Uterus (tissue), 2 donors: Measurements from ENCODE around the gene RABGAP1.

Experiments
- POLR2A ChIP-seq, 2 donors: fragments of 450-650 bp; IDR thresholded peaks; one replicate each; pipeline ENCODE4 v1.6.1; 2016; ENCODE audit warnings: antibody characterized with exemption in 2 of 2, mild to moderate bottlenecking in 1 of 2, moderate library complexity in 1 of 2
- TF ChIP-seq, protein P1 (sequence below), 4 experiments: fragments of 200-600 bp in 2 of 4; fragments of 450-650 bp in 2 of 4; sonication (generic) in 2 of 4; IDR thresholded peaks; one replicate each; pipeline ENCODE4 v1.5.1; 2016 to 2019; ENCODE audit warnings: antibody characterized with exemption in 4 of 4, mild to moderate bottlenecking in 2 of 4, moderate library complexity in 1 of 4

DNA sequence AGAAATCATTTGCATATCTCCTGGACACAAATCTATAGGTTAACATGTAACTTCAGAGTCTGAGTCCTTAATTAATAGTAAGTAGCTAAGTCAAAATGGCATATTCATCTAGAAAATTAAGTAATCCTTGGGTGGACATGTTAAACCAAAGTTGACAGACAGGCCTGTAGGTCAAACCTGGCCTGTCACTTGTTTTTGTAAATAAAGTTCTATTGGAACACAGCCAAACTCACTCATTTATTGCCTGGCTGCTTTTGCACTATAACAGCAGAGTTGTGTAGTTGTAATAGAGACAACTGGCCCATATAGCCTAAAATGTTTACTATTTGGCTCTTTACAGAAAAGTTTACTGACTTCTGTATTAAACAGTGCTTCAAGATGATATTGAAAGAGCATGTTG lies 68.1 kb downstream of the RABGAP1 start:
- no peak for TF ChIP-seq POLR2A (IDR thresholded peaks at IDR 0.05)
- TF ChIP-seq, protein P1, sequence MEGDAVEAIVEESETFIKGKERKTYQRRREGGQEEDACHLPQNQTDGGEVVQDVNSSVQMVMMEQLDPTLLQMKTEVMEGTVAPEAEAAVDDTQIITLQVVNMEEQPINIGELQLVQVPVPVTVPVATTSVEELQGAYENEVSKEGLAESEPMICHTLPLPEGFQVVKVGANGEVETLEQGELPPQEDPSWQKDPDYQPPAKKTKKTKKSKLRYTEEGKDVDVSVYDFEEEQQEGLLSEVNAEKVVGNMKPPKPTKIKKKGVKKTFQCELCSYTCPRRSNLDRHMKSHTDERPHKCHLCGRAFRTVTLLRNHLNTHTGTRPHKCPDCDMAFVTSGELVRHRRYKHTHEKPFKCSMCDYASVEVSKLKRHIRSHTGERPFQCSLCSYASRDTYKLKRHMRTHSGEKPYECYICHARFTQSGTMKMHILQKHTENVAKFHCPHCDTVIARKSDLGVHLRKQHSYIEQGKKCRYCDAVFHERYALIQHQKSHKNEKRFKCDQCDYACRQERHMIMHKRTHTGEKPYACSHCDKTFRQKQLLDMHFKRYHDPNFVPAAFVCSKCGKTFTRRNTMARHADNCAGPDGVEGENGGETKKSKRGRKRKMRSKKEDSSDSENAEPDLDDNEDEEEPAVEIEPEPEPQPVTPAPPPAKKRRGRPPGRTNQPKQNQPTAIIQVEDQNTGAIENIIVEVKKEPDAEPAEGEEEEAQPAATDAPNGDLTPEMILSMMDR (IDR thresholded peaks at IDR 0.05): no peak
